GM12878 (cell line): ENCODE results near the gene ANAPC10. TPM values are rescaled to one million over a fixed set of nuclear protein-coding genes. Genes with fewer than 3 reads are reported as not detected.

ENCODE experiments used
- ATAC-seq: fragments of 200-7000 bp; cut with Tn5 transposase; 3 replicates; pipeline ENCODE4 v1.9.1; 2020; ENCODE audit warnings: mild to moderate bottlenecking, moderate library complexity
- BruUV-seq: library from RNA; stranded (reverse); fragments of 400-500 nt; replicated peaks from 2 replicates; lab custom pipeline; 2021; lab: Mats Ljungman, UMichigan
- CTCF ChIA-PET: fragments of 300-600 bp; sonication (Branson Sonifier 250); formaldehyde crosslinking; extraction: SDS; loops from one replicate; lab custom pipeline; 2021; ENCODE audit warnings: inconsistent platforms; lab: Yijun Ruan, JAX
- POLR2A ChIA-PET: fragments of 350-600 bp; formaldehyde crosslinking; extraction: SDS; loops from one replicate; lab custom pipeline; 2021; ENCODE audit warnings: inconsistent platforms; lab: Charles Lee
- RAD21 ChIA-PET: fragments of 300-600 bp; sonication (Branson Sonifier 250); formaldehyde crosslinking; loops from one replicate; lab custom pipeline; 2023; ENCODE audit warnings: antibody characterized with exemption; ENCODE audit not compliant: unreplicated experiment; lab: Charles Lee
- SMC1A ChIA-PET: fragments of 300-600 bp; sonication (Branson Sonifier 250); formaldehyde crosslinking; loops from one replicate; lab custom pipeline; 2023; ENCODE audit not compliant: unreplicated experiment, uncharacterized antibody; lab: Charles Lee
- DNase-seq: peaks from one replicate; pipeline ENCODE4 v3.0.0-alpha.2; 2011; ENCODE audit warnings: low read depth, low spot score
- FAIRE-seq: peaks from 3 replicates; lab custom pipeline; 2011; peaks lifted over from hg19 to GRCh38; lab: Jason Lieb, UNC
- H2AFZ ChIP-seq: 2 replicates; pipeline ENCODE4 v1.6.0; 2011; ENCODE audit warnings: low read depth, low read length, control low read depth; ENCODE audit not compliant: control insufficient read depth
- H3K27ac ChIP-seq: 2 replicates; pipeline ENCODE4 v1.5.1; 2011; ENCODE audit warnings: control low read depth; ENCODE audit not compliant: control insufficient read depth, insufficient read depth
- H3K27me3 ChIP-seq, 2 experiments: replicated peaks in 1 of 2; 2 replicates each; pipeline versions ENCODE4 v1.6.0 to v1.6.1; 2011; ENCODE audit warnings: low read length in 1 of 2; ENCODE audit not compliant: control insufficient read depth in 2 of 2, insufficient read depth in 2 of 2
- H3K36me3 ChIP-seq, 2 experiments: 2 replicates each; pipeline ENCODE4 v1.5.1; 2011; ENCODE audit warnings: low read length in 1 of 2; ENCODE audit not compliant: control insufficient read depth in 2 of 2, insufficient read depth in 2 of 2
- H3K4me1 ChIP-seq: 2 replicates; pipeline ENCODE4 v1.6.1; 2011; ENCODE audit warnings: mild to moderate bottlenecking, low read length, moderate library complexity, mixed read lengths; ENCODE audit not compliant: control insufficient read depth, insufficient read depth
- H3K4me2 ChIP-seq: 2 replicates; pipeline ENCODE4 v1.6.0; 2011; ENCODE audit warnings: control low read depth; ENCODE audit not compliant: control insufficient read depth, insufficient read depth
- H3K4me3 ChIP-seq: fragments of 200-600 bp; sonication (generic); 2 replicates; pipeline ENCODE4 v1.5.1; 2016
- H3K79me2 ChIP-seq: 2 replicates; pipeline ENCODE4 v1.6.0; 2011; ENCODE audit warnings: low read length; ENCODE audit not compliant: control insufficient read depth, insufficient read depth
- H3K9ac ChIP-seq: 2 replicates; pipeline ENCODE4 v1.8.0; 2011; ENCODE audit warnings: low read length, control low read depth, mixed read lengths; ENCODE audit not compliant: control insufficient read depth, insufficient read depth
- H3K9me3 ChIP-seq: replicated peaks from 3 replicates; pipeline ENCODE4 v1.5.1; 2011; ENCODE audit warnings: mild to moderate bottlenecking, low read length; ENCODE audit not compliant: control insufficient read depth, insufficient read depth
- H4K20me1 ChIP-seq: 2 replicates; pipeline ENCODE4 v1.6.0; 2011; ENCODE audit not compliant: control insufficient read depth, insufficient read depth
- NFXL1 ChIP-seq: fragments of 450-650 bp; IDR thresholded peaks from 2 replicates; pipeline ENCODE4 v1.6.1; 2017; ENCODE audit warnings: antibody characterized with exemption, mild to moderate bottlenecking, borderline replicate concordance
- NFYA ChIP-seq: IDR thresholded peaks from 2 replicates; pipeline ENCODE4 v1.6.1; 2011; ENCODE audit warnings: low read depth, mild to moderate bottlenecking, low read length, improper control_type of control experiment, borderline replicate concordance
- NFYB ChIP-seq: IDR thresholded peaks from 2 replicates; pipeline ENCODE4 v1.6.1; 2011; ENCODE audit warnings: low read depth, mild to moderate bottlenecking, low read length, improper control_type of control experiment, moderate library complexity; ENCODE audit not compliant: insufficient read depth
- NR2C1 ChIP-seq: fragments of 450-650 bp; IDR thresholded peaks from 2 replicates; pipeline ENCODE4 v1.6.1; 2017; ENCODE audit warnings: antibody characterized with exemption, mild to moderate bottlenecking, moderate library complexity
- NR2F1 ChIP-seq: fragments of 450-650 bp; conservative IDR thresholded peaks from 2 replicates; pipeline ENCODE4 v1.6.1; 2017; ENCODE audit warnings: mild to moderate bottlenecking
- POLR2AphosphoS2 ChIP-seq: IDR thresholded peaks from 2 replicates; pipeline ENCODE4 v1.6.1; 2011; ENCODE audit warnings: low read depth, mild to moderate bottlenecking, low read length, improper control_type of control experiment, moderate library complexity
- PRDM15 ChIP-seq: fragments of 450-650 bp; formaldehyde crosslinking; IDR thresholded peaks from 2 replicates; pipeline ENCODE4 v1.4.0; 2020; ENCODE audit warnings: mild to moderate bottlenecking, moderate library complexity
- WGBS: methylation state at CpG from one replicate; pipeline ENCODE4 v1.1.6; 2016; ENCODE audit warnings: low lambda C conversion rate; ENCODE audit not compliant: insufficient replicate concordance, insufficient coverage; ENCODE audit errors: missing lambda C conversion rate; 5-methylcytosine and 5-hydroxymethylcytosine counted together
- in situ Hi-C: fragments of 300-500 bp; cut with MboI; formaldehyde crosslinking; loops from 9 replicates; pipeline ENCODE4 v1.14.3; 2018; ENCODE audit warnings: mixed read lengths
- intact Hi-C: fragments of 100-400 bp; cut with micrococcal nuclease; formaldehyde crosslinking; loops from one replicate; pipeline ENCODE4 v1.14.2; 2022; ENCODE audit not compliant: unreplicated experiment
- polyA plus RNA-seq, 11 experiments: library from polyadenylated mRNA; depleted of rRNA in 4 of 11; unstranded in 6 of 11; stranded (reverse) in 5 of 11; fragments of >200 nt; fragmentation: Nextera tagmentation in 4 of 11; fragmentation: Illumina TruSeq in 1 of 11; extraction: Ambion mirVana in 4 of 11; extraction: Trizol in 1 of 11; gene quantifications; 1 replicate in 1 of 11; 2 replicates in 10 of 11; pipeline versions ENCODE4 v1.2.1 to v1.2.3, GENCODE V29; 2011 to 2016; ENCODE audit warnings: inconsistent platforms in 2 of 11, missing spikeins in 2 of 11, low read depth in 1 of 11
- total RNA-seq, 4 experiments: library from RNA; depleted of rRNA in 3 of 4; stranded (reverse); fragments of >200 nt in 3 of 4; fragmentation: Illumina TruSeq in 1 of 4; extraction: Trizol in 1 of 4; gene quantifications; 2 replicates each; pipeline versions ENCODE4 v1.2.1 to v1.2.3, GENCODE V29; 2013 to 2021
- TF ChIP-seq, protein P1 (sequence below): fragments of 150-350 bp; IDR thresholded peaks from 2 replicates; pipeline ENCODE4 v1.6.1; 2016; ENCODE audit warnings: low read depth, low read length

Gene ANAPC10
- total and polyA plus RNA-seq, 10 of the 15 experiments (the other 5 are each of a cell fraction or from before 2014, with no cell fraction given), result 23.8 to 73.7 (median 48.5) TPM

GRCh38 chr4:145069361-145069760, 28.6 kb downstream of the ANAPC10 start:
- ChIA-PET RAD21 (no interaction called here), POLR2A (no interaction called here), CTCF (interaction anchor here (1.1 kb wide), 1 partner anchor 8 kb away, joined by 5 read pairs; no protein-coding TSS in a partner anchor), SMC1A (interaction anchor here (1.1 to 1.9 kb wide), 2 partner anchors 8 to 12 kb away, joined by 3 to 5 read pairs; no protein-coding TSS in a partner anchor)
- in situ Hi-C loops, result loop anchor here (10.0 kb wide), 1 partner anchor 455 kb away; no protein-coding TSS in a partner anchor
- Histone ChIP-seq H3K79me2 (no peaks in the 10 kb centered on the region; the same call in 1 of the 2 replicates), H2AFZ (no peak overlapping the region), H3K4me2 (no peak overlapping the region), H3K36me3 (no peaks in the 10 kb centered on the region), H3K27me3 (no peaks in the 10 kb centered on the region), H3K9ac (no peak overlapping the region), H3K9me3 (no peaks in the 10 kb centered on the region), H3K27ac (no peak overlapping the region), H4K20me1 (no peaks in the 10 kb centered on the region), H3K4me1 (no peaks in the 10 kb centered on the region), H3K4me3 (no peak overlapping the region)
- DNase-seq (no peak), FAIRE-seq (no peak), ATAC-seq (no peak)
- TF ChIP-seq NFYB, result no peak
- TF ChIP-seq NR2C1, result no peak
- no peak for TF ChIP-seq NFYA
- no peak for TF ChIP-seq NR2F1
- no peak for TF ChIP-seq PRDM15
- TF ChIP-seq NFXL1, result no peak
- TF ChIP-seq POLR2AphosphoS2, result no peak
- TF ChIP-seq, protein P1, sequence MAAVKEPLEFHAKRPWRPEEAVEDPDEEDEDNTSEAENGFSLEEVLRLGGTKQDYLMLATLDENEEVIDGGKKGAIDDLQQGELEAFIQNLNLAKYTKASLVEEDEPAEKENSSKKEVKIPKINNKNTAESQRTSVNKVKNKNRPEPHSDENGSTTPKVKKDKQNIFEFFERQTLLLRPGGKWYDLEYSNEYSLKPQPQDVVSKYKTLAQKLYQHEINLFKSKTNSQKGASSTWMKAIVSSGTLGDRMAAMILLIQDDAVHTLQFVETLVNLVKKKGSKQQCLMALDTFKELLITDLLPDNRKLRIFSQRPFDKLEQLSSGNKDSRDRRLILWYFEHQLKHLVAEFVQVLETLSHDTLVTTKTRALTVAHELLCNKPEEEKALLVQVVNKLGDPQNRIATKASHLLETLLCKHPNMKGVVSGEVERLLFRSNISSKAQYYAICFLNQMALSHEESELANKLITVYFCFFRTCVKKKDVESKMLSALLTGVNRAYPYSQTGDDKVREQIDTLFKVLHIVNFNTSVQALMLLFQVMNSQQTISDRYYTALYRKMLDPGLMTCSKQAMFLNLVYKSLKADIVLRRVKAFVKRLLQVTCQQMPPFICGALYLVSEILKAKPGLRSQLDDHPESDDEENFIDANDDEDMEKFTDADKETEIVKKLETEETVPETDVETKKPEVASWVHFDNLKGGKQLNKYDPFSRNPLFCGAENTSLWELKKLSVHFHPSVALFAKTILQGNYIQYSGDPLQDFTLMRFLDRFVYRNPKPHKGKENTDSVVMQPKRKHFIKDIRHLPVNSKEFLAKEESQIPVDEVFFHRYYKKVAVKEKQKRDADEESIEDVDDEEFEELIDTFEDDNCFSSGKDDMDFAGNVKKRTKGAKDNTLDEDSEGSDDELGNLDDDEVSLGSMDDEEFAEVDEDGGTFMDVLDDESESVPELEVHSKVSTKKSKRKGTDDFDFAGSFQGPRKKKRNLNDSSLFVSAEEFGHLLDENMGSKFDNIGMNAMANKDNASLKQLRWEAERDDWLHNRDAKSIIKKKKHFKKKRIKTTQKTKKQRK, result no peak
- 79% methylated on average over 3 of the region's 3 CpGs for WGBS
- no TSS peak for BruUV-seq
- intact Hi-C loops, result no loop called here
